GM21529 (cell line): ENCODE data around the gene TMC1.
"Not testable (repeated sequence)": the region's sequence is repeated elsewhere in the genome, so short reads cannot be mapped to it uniquely, and the experiment has no call there.

ENCODE experiments used
- ATAC-seq: cut with Tn5 transposase; IDR thresholded peaks from one replicate; pipeline ENCODE4 v1.9.1; 2021; ENCODE audit not compliant: unreplicated experiment

Gene TMC1

DNA sequence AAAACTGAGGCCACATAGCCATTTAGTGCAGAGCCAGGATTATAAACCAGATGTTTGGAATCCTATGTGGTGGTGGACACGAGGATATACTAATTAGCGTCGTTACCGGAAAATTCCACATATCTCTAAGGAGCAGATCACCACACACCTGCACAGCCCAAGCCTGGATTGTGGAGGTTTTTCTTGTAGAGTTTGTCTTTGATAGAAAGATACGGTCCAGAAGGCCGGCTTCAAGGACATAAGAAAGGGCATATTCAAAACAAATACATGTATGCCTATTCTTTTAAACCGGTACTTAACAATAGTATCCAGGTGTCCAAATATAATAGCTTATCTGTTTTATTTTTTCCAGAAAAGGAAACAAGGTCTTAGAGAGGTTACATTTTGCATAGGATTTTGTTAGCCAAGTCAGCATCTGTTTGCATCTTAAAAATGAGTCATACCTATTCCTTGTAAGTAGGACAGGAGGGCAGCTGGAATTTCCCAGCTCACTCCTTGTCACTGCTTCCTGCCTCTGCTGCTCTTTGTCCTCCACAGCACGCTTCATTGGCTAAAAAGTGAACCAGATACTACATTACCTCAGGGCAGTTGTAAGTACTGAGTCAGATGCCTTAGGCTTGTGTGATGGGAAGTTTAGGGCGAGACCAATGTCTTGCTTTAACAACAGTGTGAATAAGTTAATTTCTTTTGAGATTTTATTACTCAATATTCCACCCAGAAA, 3.6 kb downstream of the TMC1 start:
- peak; percentile 51 for ATAC-seq

DNA sequence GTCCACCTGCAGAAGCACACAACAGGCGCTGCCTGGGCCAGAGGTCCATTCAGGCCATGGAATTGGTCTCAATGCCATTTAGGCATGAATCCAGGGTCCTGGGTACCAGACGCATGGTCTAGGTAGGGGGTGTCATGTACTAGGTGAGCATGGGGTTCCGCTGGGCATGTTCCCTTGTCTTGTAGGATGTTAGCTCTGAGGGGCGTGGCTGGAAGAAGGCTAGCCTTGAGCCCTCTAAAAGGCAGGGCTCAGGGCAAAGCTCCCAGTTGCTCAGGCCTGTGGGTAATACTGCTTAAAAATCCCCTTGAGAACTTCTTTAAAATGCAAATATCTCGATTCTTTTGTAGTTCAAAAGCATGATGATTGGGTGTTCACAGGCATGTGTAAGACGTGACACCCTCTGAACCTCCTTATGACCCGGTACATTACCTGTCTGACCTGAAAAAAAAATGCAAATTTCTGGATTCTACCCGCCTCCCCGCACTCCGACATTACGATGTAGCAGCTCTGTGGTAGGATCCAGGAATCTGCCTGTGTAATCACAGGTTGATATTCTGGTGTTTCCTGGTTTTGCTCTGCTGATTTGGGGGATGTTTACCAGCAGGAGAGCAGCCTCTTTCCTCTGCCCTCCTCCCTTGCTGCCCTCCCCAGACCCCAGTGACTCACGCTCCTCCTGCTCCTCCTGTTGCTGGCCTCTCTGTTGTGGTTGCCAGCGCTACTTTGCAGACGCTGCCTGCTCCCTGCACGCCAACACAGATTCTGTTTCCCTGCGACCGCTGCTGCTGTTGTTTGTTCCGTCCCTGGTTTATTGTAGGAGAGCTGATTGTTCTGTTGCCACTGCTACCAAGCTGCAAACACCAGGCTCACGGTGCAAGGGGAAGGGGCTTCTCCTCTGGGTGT, 5.7 kb downstream of the TMC1 start:
- ATAC-seq: peak; percentile 73

DNA sequence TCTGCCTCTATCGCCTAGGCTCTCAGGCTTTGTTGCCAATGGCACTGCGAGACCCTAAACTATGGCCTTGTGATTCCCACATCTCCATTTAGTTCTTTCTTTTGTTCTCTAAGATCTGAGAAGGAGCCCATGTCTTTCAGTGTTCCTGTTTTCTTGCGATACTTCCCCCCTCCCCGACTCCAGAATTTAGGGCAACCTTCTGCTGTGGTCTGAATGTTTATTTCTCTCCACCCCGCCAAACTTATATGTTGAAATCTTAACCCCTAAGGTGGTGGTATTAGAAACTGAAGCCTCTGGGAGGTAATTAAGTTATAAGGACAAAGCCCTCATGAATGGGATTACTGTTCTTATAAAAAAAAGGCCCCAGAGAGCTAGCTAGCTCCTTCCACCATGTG, 6.4 kb downstream of the TMC1 start:
- no peak for ATAC-seq

DNA sequence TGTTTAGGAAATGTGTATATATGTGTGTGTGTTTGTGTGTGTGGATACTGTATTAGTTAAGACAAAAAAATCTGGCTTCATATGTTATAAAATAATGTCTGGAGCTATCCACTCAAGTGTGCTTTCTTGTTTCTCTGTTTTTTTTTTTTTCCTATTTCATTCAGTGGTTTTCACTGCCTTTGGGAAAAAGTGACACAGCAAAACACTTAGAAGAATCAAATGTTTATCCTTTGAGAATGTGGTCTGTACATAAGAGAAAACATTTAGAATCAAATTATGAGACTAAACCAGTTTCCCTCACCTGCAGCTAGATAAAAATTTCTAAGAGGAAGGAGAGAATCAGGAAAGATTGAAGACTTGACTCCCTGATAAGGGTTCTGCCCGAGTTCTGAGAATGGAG, 8.1 kb downstream of the TMC1 start:
- ATAC-seq: no peak

DNA sequence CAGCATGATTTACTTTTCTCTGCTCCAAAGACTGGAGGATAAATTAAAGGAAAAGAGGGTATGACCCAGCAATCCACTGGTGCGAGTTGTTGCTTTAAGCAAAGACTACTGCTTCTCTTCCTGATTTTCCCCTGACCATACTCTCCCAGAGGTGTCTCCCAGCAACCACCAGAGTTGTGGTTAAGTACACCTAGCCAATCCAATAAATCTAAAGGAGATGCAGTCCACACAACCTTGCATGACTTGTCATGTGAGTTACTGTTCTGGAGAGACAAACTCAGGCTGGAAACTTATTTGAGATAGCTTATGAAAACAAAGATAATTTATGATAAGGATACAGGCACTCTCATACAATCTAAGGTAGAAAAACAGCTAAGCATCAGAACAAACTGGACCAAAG, 11.9 kb downstream of the TMC1 start:
- ATAC-seq: no peak

DNA sequence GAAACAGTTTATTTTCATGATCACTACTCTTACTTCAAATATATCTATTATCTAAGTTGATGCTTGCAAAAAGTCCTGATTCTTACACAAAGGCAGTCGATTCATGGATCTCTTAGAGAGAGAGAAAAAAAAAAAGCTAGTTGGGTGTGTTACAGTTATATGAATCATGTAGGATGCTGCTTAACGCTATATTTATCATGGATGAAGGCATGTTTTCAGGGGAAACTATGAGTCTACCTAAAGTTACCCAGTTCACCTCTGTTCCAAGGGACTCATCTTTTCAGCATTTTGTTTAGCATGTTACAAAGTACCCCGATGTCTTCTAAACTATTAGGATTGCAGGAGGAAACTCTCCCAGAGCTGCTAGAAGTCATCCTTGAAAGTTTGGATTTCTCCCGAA, 13.5 kb downstream of the TMC1 start:
- ATAC-seq: no peak

DNA sequence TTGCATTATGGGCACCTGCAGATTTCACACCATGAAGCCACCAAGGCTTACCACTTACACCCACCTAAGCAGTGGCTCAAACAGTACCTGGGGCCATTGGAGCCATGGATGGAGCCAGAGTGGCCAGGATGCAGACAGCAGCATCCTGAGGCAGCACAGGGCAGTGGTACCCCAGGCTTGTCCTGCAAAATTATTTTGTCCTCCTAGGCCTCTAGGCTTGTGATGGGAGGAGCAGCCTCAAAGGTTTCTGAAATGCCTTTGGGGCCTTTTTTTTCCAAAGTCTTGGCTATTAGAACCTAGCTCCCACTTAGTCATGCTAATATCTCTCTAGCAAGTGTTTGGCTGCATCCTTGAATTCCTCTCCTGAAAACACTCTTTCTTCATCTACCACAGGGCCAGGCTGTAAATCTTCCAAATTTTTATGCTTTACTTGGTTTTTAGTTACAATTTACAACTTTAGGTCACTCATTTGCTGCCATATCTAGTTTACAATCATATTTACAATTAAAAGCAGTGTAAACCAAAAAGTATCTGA, 15.7 kb downstream of the TMC1 start:
- no peak for ATAC-seq

DNA sequence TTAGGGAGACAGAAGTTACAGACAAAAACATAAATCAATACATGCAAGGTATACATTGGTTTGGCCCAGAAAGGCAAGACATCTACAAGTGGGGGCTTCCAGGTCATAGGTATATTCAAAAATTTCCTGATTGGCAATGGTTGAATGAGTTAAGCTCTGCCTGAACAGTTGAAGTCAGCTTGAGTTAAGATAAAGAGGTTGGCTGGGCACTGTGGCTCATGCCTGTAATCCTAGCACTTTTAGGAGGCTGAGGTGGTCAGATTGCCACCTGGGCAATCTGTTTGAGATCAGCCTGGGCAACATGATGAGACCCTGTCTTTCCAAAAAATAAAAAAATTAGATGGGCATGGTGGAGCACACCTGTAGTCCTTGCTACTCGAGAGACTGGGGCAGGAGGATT, 16.3 kb downstream of the TMC1 start:
- ATAC-seq: no peak

DNA sequence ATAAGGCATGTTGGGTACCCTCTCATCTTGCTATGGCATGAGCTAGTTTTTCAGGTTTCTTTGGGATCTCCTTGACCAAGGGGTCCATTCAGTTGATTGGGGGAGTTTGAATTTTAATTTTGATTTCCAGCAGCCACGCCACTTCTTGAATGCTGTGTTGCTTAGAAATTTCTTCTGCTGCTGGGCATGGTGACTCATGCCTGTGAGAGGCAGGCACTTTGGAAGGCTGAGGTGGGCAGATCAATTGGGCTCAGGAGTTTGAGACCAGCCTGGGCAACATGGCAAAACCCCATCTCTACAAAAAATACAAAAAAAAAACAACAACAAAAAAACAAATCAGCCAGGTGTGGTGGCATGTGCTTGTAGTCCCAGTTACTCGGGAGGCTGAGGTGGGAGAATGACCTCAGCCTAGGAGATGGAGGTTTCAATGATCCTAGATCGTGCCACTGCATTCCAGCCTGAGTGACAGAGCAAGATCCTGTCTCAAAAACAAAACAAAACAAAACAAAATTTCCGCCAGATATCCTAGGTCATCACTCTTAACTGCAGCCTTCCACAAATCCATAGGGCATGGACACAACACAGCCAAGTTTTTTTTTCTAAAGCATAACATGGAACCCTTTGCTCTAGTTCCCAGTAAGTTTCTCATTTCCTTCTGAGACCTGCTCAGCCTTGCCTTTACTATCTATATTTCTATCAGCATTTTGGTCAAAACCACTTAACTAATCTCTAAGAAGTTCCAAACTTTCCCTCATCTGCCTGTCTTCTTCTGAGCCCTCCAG, 17.7 kb downstream of the TMC1 start:
- no peak for ATAC-seq

DNA sequence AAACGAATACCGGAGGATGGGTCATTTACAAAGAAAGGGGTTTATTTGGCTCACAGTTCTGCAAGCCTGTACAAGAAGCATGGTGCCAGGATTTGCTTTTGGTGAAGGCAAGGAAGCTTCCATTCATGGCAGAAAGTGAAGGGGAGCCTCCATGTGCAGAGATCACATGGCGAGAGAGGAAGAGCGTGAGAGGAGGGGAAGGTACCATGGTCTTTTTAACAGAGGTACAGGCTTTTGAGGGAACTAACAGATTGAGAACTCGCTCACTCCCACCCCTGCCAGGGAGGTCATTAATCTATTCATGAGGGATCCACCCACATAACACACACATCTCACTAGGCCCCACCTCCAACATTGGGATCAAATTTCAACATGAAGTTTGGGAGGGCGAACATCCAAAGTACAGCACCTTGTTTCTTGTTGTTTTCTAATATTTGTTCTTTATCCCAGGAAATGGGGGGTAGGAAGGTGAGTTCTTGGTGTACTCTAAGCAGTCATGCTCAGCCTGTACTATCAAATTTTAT, 18.5 kb downstream of the TMC1 start:
- ATAC-seq: no peak

DNA sequence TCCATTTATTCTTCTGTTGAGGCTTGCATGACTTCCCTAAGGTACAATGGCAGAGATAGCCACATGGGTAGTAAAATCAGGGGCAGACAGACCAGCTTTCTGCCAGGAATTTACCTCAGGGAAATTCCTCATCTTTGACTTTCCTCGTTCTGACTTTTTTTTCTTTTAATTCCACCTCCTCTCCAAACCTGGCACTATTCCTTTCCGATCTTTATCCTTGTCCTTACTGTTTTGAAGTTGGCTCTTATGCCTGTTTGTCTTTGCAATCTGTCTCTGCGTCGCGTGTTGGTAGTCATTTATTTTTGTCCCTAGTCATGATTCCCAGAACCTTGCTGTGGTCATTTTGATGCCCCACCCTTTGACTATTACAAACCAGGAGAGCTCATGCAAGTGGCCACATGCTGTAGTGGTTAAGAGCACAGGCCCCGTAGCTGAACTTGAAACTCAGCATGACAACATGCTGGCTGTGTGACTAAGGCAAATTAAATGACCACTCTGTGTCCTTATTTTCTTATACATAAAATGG, 19.0 kb downstream of the TMC1 start:
- no peak for ATAC-seq

DNA sequence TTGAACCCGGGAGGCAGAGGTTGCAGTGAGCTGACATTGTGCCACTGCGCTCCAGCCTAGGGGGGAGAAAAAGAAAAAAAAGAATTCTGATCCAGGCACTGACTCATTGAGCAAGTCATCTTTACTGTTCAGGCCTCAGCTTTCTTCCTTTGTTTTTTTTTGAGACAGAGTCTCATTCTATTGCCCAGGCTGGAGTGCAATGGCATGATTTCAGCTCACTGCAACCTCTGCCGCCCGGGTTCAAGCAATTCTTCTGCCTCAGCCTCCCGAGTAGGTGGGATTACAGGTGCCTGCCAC, 21.1 kb downstream of the TMC1 start:
- not testable (repeated sequence) for ATAC-seq

DNA sequence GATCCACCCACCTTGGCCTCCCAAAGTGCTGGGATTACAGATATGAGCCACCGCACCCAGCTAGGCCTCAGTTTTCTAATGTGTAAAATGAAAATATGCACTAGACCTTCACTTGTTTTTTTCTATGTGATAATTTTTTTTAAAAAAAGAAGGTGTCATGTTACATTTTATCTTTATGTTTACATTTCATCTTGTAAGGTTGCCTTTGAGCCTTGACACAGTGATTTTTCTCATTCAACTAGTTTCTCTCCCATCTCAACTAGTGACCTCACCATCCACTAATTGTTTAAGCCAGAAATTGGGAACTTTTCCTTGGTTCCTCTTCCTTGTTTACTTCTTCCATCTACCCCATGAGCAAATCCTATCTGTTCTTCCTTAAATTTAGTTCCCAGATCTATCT, 21.5 kb downstream of the TMC1 start:
- ATAC-seq: no peak

DNA sequence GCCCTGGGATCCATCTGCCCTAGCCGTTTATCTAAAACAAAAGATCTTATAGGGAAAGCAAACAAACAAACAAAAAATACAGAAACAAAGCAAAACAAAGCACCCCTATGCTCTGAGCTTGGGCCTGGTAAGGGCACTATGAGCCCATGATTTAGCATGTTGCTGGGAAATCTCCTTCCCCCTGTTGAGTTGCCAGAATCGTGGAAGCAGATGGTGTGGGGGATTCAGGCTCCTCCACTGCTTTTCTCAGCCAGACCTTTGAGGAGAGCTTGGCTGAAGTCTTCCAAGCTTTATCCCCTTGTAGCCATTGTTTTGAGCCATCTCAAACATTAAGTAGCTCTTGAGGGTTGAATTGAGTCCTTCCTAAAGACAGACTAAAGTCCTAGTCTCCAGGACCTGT, 29.9 kb downstream of the TMC1 start:
- ATAC-seq: no peak

DNA sequence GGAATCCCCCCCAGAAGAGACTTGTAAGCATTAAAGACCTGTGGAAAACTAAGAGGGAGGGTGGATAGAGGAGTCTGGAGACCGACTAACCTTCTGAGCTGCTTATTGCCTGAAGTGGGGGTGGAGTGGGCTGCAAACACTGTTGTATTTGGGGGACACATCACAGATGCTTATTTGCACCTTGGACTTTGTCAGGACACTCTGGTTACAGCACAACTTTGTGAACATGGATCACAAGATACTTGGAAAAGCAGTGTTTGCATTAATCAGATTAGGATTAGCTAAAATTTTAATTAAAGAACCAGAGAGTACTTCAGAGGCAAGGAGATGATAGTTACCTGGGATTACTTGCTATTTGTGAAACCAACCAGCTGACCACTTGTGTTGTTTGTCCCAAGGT, 30.9 kb downstream of the TMC1 start:
- ATAC-seq: no peak

DNA sequence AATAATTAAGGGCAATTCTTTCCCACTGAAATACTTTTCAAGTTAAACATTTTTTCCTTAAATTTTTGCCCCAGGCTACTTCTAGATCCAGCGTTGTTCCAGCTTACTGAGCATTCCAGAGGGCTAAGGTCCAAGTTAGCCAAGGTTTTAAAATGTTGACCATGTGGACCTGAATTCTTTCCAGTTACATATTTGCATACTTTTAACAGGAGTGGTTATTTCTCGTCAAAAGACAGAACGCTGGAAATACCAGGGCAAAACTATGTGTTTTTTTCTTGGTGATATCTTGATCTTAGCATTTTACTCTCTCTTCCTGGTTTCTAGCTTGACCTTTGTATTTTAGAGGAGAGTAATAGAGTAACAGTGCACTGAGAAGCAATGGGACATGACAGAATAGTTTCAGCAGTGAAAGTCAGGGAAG, 32.8 kb downstream of the TMC1 start:
- no peak for ATAC-seq

DNA sequence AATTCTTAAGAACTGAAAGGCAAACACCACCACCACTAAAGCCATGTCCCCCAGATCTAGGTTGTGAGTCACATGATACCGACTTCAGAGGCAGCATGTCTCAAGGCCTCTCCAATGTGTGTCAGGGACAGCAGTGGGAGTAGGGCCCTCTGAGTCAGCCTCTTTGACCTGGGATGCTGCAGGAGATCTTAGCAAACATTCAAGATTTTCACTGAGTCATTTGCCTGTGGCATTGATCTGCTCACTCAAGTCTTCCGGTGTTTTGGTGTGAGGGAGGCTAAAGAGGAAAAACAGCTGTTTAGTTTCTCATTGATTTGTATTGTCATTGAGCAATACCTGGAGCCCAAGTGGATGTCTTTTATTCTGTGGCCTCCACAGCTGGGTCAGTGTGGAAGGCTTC, 36.1 kb downstream of the TMC1 start:
- no peak for ATAC-seq

DNA sequence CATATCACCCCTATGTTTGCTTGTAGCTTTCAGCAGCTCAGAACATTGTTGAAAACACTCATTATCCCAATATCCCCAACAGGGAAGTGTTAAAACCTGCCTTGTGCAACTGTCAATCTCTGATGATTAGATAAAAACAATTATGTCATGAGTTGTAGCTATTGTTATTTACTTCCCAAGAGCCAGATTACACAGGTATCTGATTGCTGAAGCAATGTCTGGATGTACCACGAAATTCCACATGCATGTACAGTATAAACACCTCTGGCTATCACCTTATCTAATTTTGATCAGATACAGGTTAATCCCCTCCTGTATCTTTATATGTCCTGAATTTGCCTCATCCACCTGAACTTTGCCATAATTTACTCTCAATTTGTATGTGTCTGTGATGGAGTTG, 38.7 kb downstream of the TMC1 start:
- no peak for ATAC-seq

DNA sequence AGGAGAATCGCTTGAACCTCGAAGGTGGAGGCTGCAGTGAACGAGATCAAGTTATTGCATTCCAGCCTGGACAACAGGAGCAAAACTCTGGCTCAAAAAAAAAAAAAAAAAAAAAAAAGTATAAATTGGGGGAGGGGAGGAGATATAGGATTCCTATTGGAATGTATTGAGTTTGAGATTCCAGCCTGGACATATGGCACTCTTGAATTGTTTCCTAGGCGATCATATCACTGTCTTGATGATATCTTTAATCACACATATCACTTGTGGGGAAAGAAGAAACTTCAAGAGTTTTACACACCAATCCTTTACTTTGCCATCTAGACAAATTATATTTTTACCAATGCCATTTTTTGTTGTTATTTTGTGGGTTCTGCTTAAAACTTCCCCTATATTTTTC, 42.4 kb downstream of the TMC1 start:
- ATAC-seq: no peak

DNA sequence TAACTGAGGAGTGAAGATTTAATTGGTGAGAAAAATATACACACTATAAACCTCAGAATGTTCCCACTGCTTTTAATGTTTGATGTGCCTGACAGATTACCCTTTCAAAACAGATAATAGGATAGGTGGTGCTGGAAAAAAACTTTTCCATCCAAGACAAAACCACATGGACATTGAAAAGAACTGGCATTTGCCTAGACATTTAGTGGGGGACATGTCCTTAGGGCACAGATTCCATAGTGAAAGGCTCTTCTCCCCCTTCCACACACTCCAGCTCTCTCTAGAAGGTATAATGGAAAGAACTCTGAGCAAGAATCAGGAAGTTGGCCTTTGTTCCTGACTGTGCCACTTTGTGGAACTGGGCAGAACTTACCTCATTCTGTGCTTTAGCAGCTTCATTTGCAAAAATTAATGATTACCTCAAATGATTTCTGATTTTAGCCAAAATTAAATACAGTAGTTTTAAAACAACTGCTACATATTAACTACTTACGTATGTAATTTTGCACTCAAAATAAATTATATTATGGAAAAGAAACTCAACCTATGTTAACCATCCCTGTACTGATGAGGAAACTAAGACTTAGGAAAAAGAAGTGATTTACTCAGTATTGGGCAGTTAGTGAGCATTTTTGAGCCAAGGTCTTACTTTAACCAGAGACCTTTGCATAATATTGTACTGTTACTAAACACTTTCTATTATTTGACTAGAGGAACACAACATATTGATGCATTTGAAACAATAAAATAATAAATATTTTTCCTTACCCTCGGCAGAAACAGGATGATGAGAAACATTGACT, 43.3 kb downstream of the TMC1 start:
- no peak for ATAC-seq
